Stimulated activated CD4-positive, alpha-beta T cell treated with anti-CD3 and anti-CD28 coated beads, Interleukin-12 subunit alpha, Interleukin-12 subunit beta, amount 100 ng/mL, for 4 hours (primary cell): ENCODE results near the gene SKAP1.
"Not testable (repeated sequence)": the region's sequence is repeated elsewhere in the genome, so short reads cannot be mapped to it uniquely, and the experiment has no call there.

ENCODE experiments used
- DNase-seq: peaks from one replicate; pipeline ENCODE4 v3.0.0-alpha.2; 2020

Gene SKAP1

GRCh38 chr17:48276776-48277175 is 153.2 kb downstream of the SKAP1 start:
- DNase-seq, result no peak

GRCh38 chr17:48270899-48271298 is 159.1 kb downstream of the SKAP1 start:
- DNase-seq, result no peak

- DNase-seq, result no peak
Observed at GRCh38 chr17:48269209-48269608, 160.8 kb downstream of the SKAP1 start.

GRCh38 chr17:48263731-48264035 is 166.3 kb downstream of the SKAP1 start:
- no peak for DNase-seq

DNA sequence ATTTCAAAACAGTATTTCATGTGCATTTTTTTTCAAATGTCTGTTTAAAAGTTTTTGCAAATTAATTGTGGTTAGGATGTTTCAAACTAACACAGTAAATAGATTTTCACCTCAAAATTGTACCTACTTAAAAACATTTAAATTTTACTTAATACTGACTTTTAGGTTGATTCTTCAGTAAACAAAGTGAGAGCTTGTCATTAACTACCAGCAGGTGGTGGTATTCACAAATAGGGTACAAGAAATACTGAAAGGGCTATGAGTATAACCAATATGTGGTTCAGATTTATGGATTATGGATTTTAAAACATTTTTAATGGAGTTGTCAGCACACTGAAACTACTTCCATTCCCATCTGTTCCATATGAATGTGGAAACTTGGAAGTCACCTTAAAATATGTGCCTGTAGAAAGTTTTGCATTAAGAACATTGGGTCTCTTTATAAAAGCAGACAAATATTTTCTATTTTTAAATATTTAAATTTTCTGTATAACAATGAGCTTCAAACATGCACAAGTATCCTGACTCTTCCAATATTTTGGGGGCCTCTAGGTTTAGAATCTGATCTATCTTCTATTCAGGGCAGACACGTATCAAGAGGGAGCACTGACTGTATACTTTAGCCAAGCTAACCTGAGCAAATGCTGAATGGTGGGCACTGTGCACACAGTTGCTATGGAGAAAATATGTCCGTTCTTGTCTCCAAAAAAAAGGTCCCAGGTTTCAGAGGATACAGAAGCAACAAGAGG is 166.9 kb downstream of the SKAP1 start:
- no peak for DNase-seq

GRCh38 chr17:48261297-48261880 is 168.6 kb downstream of the SKAP1 start:
- DNase-seq, result no peak

DNA sequence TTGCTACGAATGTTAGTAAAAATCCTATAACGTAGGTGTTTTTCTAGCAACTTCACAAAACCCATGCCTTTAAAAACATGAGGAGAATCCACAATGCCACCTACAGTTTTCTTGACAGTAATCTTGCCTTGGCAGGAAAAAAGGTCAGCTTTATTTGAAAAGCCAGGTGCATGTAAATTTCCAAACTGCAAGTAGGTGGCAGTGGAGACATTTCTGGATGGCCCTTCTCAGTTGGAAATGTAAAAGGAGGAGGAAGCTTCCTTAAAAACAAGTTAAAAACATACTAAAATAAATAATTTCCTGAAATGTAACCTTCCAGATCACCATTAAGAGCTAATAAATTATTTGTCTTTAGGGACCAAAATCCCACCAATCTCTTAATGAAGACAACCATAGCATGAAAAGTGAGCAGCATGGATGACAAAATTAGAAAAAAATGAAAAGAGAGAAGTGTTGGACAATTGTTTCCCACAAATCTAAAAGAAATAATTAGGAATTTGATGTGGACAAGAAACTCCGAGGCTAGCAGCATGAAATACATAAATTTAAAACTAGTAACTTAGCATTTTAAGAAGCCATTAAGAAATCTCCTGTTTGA is 170.2 kb downstream of the SKAP1 start:
- DNase-seq, result no peak

GRCh38 chr17:48258331-48258730 is 171.7 kb downstream of the SKAP1 start:
- DNase-seq, result no peak

DNA sequence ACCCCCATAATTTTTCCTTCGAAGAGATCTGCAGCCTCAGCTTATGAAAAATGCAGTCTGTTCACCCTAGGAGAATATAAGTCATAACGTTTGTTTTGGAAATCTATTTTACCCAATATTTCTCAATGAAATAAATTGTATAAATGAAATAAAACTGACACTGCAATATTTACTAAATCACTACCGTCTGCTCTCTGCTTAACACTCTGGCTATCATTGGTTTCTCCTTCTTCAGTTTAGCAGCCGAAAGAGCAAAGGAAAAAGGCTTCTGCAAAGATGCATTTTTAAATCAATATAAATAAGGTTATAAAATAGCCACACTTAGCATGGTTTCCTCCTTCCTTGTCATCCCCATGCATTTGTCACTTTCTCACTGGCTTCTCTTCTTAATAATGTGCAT is 174.3 kb downstream of the SKAP1 start:
- DNase-seq, result no peak

DNA sequence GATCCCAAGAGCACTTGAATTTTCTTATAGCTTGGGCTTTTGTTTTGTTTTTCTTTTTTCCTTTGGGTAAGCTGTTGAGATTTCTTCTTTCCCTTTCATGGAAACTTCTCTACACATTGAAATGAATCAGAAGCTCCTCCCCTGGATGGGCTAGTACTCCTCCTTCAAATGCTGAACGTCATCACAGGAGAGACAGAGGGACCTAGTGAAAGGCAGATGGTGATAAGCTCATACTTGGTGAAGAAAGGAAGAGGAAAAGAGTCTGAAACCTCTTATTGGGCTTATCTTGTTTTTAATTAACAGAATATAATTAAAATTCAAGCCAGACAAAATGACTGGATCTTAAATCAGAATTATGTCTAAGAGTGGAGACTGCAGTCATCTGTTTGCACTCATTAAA is 175.1 kb downstream of the SKAP1 start:
- DNase-seq, result no peak

- DNase-seq, result no peak
Observed at GRCh38 chr17:48253975-48254374, 176.0 kb downstream of the SKAP1 start.

- no peak for DNase-seq
Observed at GRCh38 chr17:48251950-48252349, 178.1 kb downstream of the SKAP1 start.

DNA sequence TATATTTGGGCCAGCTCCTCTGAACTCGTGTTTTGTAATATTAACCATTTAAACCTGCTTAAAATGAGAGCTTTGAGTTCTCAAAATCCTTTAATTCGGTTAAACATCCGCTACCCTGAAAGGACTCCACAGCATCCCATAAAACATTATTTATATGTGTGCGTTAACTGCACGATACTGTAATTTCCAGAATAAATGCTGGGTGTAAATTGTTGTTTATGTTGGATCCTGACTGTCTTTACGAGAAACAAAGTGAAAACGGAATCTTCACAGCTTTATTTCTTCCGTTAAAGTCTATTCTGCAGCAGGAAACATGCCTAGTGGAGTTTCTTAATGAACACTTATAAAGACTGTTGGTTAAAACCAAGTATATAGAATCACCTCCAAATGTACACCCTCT is 179.1 kb downstream of the SKAP1 start:
- no peak for DNase-seq

GRCh38 chr17:48250059-48250458 is 180.0 kb downstream of the SKAP1 start:
- not testable (repeated sequence) for DNase-seq

DNA sequence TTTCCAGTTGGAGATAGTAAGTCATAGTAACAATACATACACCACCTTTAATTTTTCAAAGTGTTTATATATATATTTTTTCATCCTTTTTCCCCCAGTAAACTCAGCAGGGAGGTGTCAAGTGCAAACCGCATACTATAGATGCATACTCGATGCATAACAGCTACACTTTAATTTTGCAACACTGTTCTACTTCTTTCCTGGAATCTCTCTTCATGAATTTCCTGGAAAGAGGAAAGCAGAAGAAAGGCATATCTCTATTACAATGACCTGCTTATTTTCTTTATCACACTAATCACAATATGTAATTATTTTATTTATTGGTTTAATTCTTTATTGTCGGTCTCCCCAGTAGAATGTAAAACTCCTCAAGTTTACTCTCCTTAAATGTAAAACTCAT is 182.4 kb downstream of the SKAP1 start:
- DNase-seq, result no peak

- no peak for DNase-seq
Observed at GRCh38 chr17:48247038-48247437, 183.0 kb downstream of the SKAP1 start.

GRCh38 chr17:48246612-48247011 is 183.4 kb downstream of the SKAP1 start:
- DNase-seq, result no peak

- not testable (repeated sequence) for DNase-seq
Observed at GRCh38 chr17:48245465-48246033, 184.5 kb downstream of the SKAP1 start.

- no peak for DNase-seq
Observed at GRCh38 chr17:48244814-48245213, 185.2 kb downstream of the SKAP1 start.

DNA sequence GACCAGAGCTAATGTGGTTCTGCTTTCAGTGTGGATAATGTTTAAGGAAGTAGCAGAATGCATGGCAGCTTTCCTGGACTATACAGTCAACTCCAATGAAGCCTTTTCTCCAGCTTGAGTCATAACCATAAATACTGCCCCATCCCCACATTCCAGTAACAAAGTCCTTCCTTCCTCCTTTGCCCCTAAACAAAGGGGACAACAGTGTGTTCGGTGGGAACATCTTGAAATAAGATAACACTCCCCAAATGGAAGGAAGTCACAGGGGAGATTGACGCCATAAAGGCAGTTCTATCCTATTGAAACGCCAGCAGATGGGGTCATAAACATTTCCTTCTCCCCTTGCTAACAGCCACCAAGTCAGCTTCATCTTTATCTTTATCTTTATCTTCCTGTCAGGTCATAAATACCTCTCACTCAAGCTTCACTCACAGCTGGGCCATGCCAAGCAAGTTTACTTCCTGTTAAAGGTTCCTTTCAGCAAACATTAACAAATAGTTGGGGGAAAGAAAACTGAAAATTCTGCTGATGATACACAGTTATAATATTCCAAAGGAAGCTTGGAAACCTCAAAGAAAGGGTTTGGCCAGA is 185.8 kb downstream of the SKAP1 start:
- no peak for DNase-seq

DNA sequence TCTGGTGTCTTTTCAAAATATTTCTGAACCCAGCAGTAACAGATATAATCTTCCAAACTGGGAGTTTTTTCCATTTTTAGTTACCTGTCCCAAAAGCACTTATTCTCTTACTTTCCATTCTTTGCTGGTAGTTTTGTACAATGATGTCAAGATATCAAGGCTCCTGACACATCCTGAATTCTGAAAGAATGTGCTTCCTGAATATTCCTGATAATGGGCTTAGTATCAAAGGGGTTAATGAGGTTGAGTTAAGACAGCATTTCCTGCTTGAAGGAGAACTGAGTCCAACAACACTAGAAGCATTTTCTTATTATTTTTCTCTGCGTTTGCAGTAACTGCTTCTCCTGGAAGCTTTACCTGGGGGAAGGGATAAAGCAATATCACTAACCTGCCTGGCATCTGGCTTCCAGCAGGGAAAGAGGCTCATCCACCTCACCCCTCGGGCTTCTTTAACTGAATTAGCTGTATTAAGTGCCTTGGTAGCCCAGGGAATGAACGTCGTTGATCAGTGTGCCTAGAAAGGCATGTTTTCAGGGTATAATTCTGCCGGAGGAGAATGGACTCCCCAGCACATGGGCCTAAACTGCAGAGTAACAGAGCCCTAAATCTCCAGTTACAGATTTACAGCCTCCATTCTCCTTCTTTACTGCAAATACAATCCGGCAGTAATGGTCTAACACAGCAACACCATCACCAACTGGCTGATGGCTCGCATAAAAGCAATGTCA is 188.1 kb downstream of the SKAP1 start:
- no peak for DNase-seq

GRCh38 chr17:48241131-48241591 is 188.9 kb downstream of the SKAP1 start:
- no peak for DNase-seq

DNA sequence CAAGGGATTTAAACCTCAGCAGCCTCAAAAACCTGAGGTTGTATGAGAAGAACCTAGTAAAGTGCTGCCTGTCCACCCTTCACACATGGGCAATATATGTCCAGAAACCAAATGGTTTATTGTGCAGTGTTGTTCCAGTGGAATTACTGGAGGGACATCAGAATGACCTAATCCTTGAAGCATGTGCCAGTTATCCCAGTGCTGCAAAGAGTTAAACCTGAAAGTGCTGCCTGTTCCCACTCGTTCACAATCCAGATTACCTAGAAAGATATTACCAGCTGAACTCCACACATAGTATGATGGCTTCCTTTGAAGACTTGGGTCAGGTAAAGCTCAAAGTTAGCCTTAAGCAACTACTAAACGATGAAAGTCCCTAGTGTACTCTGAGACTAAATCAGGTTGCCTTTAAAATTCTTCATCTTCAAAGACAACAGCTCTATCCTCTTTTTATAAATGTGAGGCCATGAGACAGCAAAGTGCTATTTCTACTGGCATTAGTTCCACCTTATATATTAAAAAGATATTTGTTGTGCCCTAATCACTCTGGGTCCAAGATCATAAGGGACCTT is 189.4 kb downstream of the SKAP1 start:
- no peak for DNase-seq
